Myocyte (in vitro differentiated cells): ENCODE results near the gene RPIA. TPM values are rescaled to one million over a fixed set of nuclear protein-coding genes. Genes with fewer than 3 reads are reported as not detected.
A peak's percentile ranks its signal among the peaks of the same experiment; 100 is the strongest.
"Not testable (repeated sequence)": the region's sequence is repeated elsewhere in the genome, so short reads cannot be mapped to it uniquely, and the experiment has no call there.

Source experiments
- DNase-seq: peaks from one replicate; pipeline ENCODE4 v3.0.0-alpha.2; 2012; ENCODE audit warnings: low read depth
- total RNA-seq: library from RNA; depleted of rRNA; stranded (reverse); fragments of >200 nt; gene quantifications from 2 replicates; pipeline ENCODE4 v1.2.3, GENCODE V29; 2014

Gene RPIA
- total RNA-seq, 1 donor from 2014 or later, result 5.2 TPM

GRCh38 chr2:88733155-88733902, 41.9 kb downstream of the RPIA start:
- peak; percentile 74 for DNase-seq

DNA sequence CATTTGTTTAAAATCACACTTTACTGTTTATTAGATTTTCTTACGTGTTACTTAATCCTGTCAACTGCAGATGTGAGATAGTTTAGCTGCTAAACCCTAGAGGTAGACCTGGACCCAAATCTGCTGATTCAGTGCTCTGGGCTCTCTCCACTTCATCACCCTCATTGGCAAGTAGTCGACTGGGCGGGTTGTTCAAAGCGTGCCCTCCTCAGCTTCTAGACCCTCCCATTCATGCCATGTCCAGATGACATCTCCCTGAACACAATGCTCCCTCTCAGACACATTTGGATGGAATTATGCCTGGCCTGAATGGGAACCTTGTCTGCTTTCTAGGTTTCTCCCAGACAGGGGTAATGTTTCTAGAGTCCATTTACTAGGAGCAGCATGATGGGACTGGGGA, 43.7 kb downstream of the RPIA start:
- DNase-seq, result no peak

- DNase-seq, result peak; percentile 56
These were observed 44.4 kb downstream of the RPIA start for GRCh38 chr2:88735853-88736252.

GRCh38 chr2:88736437-88736836, 45.0 kb downstream of the RPIA start:
- no peak for DNase-seq

- peak; percentile 49 for DNase-seq
These were observed 45.9 kb downstream of the RPIA start for GRCh38 chr2:88737385-88737784.

- DNase-seq, result no peak
These were observed 46.8 kb downstream of the RPIA start for GRCh38 chr2:88738271-88738670.

DNA sequence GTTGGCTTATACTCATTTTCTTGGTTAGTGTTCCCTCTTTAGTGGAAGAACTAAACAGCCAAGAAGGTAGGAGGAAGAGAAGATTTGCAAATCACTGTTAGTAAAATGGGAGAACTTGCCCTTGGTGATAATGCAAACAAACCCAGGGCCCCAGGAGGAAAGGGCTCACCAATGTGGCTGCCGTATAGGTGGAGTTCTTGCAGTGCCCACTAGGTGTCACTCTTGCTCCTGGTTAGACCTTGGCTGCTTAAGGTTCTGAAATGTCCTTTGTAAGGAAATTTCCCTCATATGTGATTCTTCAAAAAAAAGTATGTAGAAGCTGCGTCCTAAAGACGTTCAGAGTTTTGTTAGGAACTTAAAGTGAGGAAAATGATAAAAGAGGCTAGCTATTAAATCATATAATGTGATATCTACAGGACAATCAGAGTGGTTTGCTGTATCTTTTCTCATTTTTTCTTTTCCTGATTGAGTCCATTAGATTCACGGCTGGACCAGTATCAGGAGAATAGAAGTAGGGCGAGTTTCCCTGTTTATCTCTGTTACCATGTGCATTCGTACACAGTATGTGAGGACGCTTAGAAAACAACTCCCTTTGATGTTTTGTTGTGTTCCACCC, 48.6 kb downstream of the RPIA start:
- peak; percentile 70 for DNase-seq

- no peak for DNase-seq
These were observed 55.5 kb downstream of the RPIA start for GRCh38 chr2:88746929-88747490.

DNA sequence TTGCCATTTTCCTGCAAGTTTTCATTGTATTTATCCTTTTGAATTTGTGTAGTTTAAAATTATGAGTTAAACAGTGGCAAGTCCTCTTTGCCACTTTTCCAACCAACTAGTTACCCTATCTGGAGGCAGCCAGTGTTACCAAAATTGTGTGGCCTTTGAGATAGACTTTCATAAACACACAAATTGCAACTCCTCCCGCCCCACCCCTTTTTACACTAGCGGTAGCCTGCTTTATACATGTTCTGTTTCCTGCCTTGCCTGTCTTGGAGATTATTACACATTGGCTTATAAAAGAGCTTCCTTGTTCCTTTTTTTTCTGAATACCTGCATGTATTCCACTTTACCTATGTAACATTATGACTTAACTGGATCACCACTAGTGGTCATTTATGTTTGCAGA, 56.5 kb downstream of the RPIA start:
- DNase-seq, result no peak

GRCh38 chr2:88751768-88752167, 60.3 kb downstream of the RPIA start:
- DNase-seq, result no peak

DNA sequence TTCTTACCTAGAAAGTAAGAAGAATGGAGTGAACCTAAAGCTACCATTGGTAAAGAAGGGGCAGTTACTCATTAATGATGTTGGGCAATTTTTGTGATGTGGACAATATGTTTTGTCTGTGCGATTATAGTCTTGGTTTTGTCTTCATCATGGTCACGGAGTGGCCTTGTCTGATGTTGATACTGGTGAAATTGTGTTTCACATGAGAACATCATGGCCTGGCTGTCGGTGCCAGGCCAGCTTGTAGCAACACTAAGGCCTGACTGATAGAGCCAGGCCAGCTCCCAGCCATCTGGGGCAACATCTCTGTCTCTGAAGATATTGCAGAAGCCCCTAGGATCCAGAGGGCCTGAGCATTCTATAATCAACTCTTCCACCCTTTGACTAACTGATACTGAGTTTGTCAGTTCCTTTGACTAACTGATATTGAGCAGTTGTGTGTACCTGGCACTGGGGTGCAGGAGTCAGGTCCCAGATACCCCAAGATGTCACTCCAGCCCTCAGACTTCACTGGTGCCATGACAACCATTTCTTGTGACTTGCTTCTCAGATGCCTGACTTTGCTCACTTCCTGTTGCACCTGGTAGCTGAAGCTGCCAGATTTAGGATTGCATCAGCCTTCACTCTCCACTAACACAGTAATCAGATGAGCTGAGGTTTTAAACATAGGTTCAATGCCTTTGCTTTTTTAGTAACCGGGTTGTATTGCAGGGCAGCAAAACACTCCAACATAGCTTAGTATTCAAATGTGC, 62.5 kb downstream of the RPIA start:
- DNase-seq, result no peak

GRCh38 chr2:88754585-88755320, 63.3 kb downstream of the RPIA start:
- DNase-seq, result no peak

DNA sequence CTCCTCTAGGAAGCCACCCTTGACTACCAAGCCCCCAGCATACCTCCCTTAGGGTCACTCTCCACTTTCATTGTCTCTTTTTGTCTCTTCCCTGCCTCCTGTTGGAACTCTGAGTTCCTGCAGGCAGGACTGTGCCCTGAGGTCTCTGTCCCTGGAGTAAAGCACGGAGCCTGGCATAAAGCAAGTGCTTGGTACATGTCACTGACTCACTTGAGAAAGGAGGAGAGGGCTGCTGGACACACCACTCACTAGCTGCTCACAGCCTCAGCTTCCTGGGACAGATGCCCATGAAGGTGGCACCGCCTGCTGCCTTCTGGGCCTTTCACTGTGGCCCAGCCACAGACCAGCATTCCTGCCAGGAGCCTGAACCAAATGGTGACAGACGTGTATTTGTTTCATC, 64.4 kb downstream of the RPIA start:
- DNase-seq, result no peak

DNA sequence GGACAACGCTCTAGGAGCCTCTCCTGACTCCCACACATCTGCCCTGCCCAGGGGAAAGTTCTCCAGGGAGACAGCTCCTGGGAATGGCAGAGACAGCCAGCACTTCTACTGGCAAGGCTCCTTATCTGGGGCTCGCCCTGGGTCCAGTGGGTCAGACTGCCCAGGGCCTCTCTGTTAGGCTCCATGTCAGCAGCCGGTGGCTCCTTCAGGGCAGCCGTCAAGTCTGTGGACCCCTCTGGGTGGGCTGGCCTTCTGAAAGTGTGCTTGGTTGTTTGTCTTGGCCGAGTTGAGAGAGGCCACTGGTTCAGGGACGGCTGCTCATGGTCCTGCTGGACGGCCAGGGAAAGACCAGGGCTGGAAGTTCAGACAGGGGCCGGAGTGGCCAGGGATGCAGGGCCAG, 65.6 kb downstream of the RPIA start:
- no peak for DNase-seq

GRCh38 chr2:88758702-88759101, 67.2 kb downstream of the RPIA start:
- DNase-seq, result not testable (repeated sequence)

DNA sequence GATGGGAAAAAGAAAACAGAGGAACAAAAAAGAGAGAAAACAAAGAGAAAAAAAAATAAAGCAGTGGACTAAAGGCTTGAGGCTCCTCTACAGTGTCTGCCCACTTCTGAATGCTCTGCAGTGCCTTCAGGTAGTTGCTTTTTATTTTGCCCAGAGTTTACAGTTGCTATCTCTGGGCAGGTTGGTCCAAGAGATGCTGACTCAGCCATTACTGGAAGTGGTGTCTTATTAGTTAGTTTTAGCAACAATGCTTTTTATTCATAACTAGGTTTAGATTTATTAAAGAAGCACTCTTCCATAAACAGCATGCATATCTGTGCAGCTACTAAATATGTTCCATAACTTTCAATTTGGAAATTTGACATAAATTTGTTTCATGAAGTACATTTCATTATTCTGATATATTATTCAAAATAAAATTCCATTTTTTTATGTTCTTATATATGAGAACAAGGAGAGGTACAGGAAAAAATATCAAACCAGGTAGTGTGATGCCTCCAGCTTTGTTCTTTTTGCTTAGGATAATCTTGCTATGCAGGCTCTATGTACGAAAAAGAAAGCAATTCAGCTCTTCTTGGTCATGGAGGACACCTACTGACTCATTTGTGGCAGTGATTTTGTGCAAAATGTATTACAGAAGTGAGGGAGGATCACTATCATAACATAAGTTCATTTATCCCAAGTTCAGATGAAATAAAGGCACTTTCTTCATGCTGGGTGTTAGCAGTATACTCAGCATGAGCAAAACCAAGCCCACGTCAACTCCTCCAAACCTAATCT, 69.5 kb downstream of the RPIA start:
- DNase-seq, result no peak

DNA sequence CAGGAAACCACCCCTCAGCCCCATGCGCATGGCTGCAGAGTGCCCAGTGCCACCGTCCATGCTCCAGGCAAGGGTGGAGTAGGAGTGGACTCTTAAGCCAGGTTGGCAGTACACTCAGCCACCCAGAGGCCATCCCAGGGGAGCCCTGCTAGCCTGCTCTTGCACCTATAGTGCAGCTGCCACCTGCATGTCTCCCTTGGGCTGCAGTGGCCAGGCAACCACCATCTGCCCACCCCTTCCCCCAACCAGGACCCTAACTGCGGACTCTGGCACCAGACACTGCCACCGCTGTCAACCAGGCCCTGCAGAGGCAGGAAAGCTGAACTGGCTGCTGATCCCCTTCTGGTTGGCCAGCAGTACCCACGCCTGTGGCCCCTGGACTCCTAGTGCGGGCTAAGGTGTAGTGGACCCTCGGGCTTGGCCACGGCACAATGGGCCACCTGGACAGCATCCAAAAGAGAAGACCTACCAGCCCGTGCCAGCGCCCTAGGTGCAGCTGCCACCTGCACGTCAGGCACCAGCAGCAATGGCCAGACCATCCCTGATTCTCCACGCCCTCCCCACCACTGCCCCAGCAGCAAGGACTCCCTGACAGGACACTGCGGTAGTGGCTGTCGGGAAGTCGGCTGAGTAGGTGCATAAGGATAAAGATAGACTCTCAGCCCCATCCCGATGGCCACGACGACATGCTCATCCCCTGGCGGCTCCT, 72.8 kb downstream of the RPIA start:
- no peak for DNase-seq

GRCh38 chr2:88764850-88765153, 73.3 kb downstream of the RPIA start:
- no peak for DNase-seq

DNA sequence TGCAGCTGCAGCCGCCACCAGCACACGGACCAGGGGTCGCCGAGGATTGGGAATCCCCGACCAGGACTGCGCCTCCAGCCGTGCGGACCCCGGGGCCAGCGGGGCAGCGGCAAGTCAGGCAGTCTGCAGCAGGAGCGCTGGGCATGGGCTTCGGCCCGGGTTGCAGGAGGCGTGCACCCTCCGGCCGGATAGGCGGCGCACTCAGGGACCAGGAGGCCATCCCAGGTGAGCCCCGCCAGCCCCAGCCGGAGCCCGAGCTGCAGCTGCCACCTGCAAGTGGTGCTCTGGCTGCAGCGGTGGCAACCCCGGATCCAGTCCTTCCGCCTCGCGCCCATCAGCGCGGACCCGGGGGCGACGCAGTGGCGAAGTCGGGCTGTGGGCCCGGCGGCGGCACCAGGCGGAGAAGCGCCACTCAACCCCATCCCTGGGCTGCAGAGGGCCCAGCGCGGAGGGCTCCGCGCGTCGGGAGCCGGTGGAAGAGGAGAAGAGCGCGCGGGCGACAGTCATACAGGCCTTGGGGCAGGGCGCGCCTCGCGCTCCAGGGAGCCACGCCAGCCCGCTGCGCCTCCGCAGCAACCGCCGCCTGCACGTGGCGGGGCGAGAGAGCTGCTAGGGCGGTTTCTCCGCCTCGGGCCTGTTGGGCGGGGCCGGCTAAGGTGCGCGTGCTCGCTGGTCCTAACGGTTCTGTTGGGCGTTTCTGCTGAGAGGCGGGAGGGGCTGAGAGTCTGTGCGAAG, 73.8 kb downstream of the RPIA start:
- peak; percentile 2 for DNase-seq
